ENCODE results near the gene MYO7A.

DNA sequence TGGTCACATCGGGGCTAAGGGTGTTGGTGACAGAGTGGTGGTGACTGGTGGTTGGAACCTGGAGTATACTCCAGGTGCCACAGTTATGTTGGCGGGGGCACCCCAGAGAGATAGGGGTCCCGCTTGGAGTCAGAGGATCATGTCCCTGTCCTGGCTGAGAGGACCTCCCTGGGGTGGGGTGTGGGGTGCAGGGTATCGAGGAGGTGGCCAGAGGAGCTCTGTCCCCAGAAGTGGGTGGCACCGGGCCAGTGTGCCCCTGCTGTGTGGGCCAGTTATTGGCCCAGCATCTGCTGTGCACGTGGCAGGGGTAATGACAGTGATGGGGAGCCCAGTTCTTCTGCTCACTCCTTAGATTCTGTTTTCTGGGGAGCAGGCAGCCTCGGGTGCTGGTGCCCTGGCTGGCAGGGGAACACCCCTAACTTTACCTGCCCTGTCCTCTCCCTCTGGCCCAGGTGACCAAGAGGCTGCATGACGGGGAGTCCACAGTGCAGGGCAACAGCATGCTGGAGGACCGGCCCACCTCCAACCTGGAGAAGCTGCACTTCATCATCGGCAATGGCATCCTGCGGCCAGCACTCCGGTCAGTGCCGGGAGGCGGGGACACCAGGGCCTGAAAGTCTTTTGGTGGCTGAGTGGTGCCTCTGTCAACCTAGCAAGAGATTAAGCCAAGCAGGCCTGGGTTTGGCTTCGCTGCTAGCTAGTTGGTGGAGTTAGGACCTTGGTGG lies 56.3 kb downstream of the MYO7A start:
- TF ChIP-seq POLR2A (IDR thresholded peaks at IDR 0.05; ENCODE audit: low read depth, low read length) (no peak), POLR2AphosphoS5 (IDR thresholded peaks at IDR 0.05; ENCODE audit: insufficient read depth, low read depth, low read length) (no peak)
- TF ChIP-seq, protein P1, sequence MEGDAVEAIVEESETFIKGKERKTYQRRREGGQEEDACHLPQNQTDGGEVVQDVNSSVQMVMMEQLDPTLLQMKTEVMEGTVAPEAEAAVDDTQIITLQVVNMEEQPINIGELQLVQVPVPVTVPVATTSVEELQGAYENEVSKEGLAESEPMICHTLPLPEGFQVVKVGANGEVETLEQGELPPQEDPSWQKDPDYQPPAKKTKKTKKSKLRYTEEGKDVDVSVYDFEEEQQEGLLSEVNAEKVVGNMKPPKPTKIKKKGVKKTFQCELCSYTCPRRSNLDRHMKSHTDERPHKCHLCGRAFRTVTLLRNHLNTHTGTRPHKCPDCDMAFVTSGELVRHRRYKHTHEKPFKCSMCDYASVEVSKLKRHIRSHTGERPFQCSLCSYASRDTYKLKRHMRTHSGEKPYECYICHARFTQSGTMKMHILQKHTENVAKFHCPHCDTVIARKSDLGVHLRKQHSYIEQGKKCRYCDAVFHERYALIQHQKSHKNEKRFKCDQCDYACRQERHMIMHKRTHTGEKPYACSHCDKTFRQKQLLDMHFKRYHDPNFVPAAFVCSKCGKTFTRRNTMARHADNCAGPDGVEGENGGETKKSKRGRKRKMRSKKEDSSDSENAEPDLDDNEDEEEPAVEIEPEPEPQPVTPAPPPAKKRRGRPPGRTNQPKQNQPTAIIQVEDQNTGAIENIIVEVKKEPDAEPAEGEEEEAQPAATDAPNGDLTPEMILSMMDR (IDR thresholded peaks at IDR 0.05; ENCODE audit: extremely low read depth in 1 of 2, insufficient read depth in 1 of 2, low read depth in 1 of 2, low read length in 2 of 2), result no peak

All from endothelial cell of umbilical vein (primary cell).